OCI-LY1 (cell line): ENCODE measurements around the gene ZBP1.

ENCODE experiments used
- H2AFZ ChIP-seq: fragments of 200-600 bp; sonication (generic), shearing (Covaris generic); 2 replicates; pipeline ENCODE4 v1.6.0; 2014; ENCODE audit warnings: antibody characterized with exemption, mild to moderate bottlenecking, low read length
- H3F3A ChIP-seq: fragments of 200-600 bp; sonication (generic), shearing (Covaris generic); 2 replicates; pipeline ENCODE4 v1.6.0; 2014; ENCODE audit warnings: mild to moderate bottlenecking, antibody characterized with exemption, low read length, moderate library complexity; ENCODE audit not compliant: insufficient read depth
- H3K27ac ChIP-seq: fragments of 200-600 bp; sonication (generic); 2 replicates; pipeline ENCODE4 v1.5.1; 2014; ENCODE audit warnings: low read length, mixed run types, mild to moderate bottlenecking, low read depth; ENCODE audit not compliant: poor library complexity, severe bottlenecking
- H3K27me3 ChIP-seq: fragments of 200-600 bp; sonication (generic); 2 replicates; pipeline ENCODE4 v1.6.0; 2014; ENCODE audit warnings: antibody characterized with exemption, mild to moderate bottlenecking, low read length, moderate library complexity; ENCODE audit not compliant: insufficient read depth
- H3K36me3 ChIP-seq: fragments of 200-600 bp; sonication (generic); 2 replicates; pipeline ENCODE4 v1.6.1; 2014; ENCODE audit warnings: mild to moderate bottlenecking, antibody characterized with exemption, low read length, moderate library complexity, mixed read lengths; ENCODE audit not compliant: insufficient read depth
- H3K4me1 ChIP-seq: fragments of 200-600 bp; sonication (generic); 2 replicates; pipeline ENCODE4 v1.5.1; 2014; ENCODE audit warnings: mild to moderate bottlenecking, low read length, moderate library complexity; ENCODE audit not compliant: insufficient read depth, severe bottlenecking
- H3K4me2 ChIP-seq: fragments of 200-600 bp; sonication (generic), shearing (Covaris generic); 2 replicates; pipeline ENCODE4 v1.6.1; 2014; ENCODE audit warnings: low read length
- H3K4me3 ChIP-seq: fragments of 200-600 bp; sonication (generic); 2 replicates; pipeline ENCODE4 v1.5.1; 2014; ENCODE audit warnings: low read length, low read depth, mild to moderate bottlenecking, mixed read lengths; ENCODE audit not compliant: poor library complexity, severe bottlenecking
- H3K79me2 ChIP-seq: fragments of 200-600 bp; shearing (Covaris generic); 2 replicates; pipeline ENCODE4 v1.6.1; 2016; ENCODE audit warnings: mixed run types, low read length, mixed read lengths; ENCODE audit not compliant: insufficient read depth
- H3K9ac ChIP-seq: fragments of 200-600 bp; sonication (generic), shearing (Covaris generic); 2 replicates; pipeline ENCODE4 v1.6.1; 2014; ENCODE audit warnings: mild to moderate bottlenecking, low read length, mixed read lengths
- H3K9me2 ChIP-seq: fragments of 200-600 bp; sonication (generic), shearing (Covaris generic); 2 replicates; pipeline ENCODE4 v1.6.1; 2014; ENCODE audit warnings: low read depth, mild to moderate bottlenecking, low read length, mixed read lengths
- H3K9me3 ChIP-seq: fragments of 200-600 bp; shearing (Covaris generic); 2 replicates; pipeline ENCODE4 v1.6.1; 2014; ENCODE audit warnings: low read length, mixed read lengths
- H4K20me1 ChIP-seq: fragments of 200-600 bp; sonication (generic), shearing (Covaris generic); 2 replicates; pipeline ENCODE4 v1.6.0; 2016; ENCODE audit warnings: mild to moderate bottlenecking, low read length; ENCODE audit not compliant: insufficient read depth
- EZH2 ChIP-seq: fragments of 200-600 bp; sonication (generic), shearing (Covaris generic); IDR thresholded peaks from 2 replicates; pipeline ENCODE4 v1.8.0; 2017; ENCODE audit warnings: borderline replicate concordance, mixed run types, mild to moderate bottlenecking, antibody characterized with exemption, low read length, moderate library complexity, mixed read lengths
- TF ChIP-seq, protein P1 (sequence below): fragments of 200-600 bp; sonication (generic), shearing (Covaris generic); IDR thresholded peaks from 2 replicates; pipeline ENCODE4 v1.5.1; 2017; ENCODE audit warnings: mild to moderate bottlenecking, antibody characterized with exemption, low read length, moderate library complexity, mixed read lengths

ZBP1 gene

DNA sequence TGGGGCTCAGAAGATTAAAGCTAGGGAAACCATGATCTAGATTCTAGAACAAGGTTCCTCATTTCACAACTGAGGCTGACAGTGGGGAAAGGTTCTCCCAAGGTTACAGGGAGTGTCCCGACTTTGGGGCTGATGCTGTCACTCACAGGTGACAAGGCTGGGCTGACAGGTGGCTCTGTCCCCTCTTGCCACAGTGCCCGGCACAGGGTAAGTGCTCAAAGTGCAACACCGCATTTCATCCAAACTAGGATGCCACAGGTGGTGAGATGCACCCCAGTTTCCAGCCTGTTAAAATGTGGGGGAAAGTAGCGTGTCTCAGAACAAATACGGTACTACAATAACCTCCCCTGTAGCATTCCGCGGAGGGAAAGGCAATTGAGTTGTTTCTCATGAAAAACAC is 7.8 kb downstream of the ZBP1 start:
- Histone ChIP-seq H3F3A (no peaks in the 10 kb centered on the region), H3K27me3 (peaks cover 21% of the 10 kb centered on the region), H3K79me2 (no peaks in the 10 kb centered on the region), H2AFZ (no peak overlapping the region), H3K9me3 (no peaks in the 10 kb centered on the region), H3K4me1 (no peaks in the 10 kb centered on the region), H3K27ac (no peak overlapping the region), H4K20me1 (no peaks in the 10 kb centered on the region), H3K4me3 (no peak overlapping the region), H3K36me3 (no peaks in the 10 kb centered on the region), H3K9ac (no peak overlapping the region), H3K4me2 (no peak overlapping the region), H3K9me2 (no peaks in the 10 kb centered on the region)
- TF ChIP-seq, protein P1, sequence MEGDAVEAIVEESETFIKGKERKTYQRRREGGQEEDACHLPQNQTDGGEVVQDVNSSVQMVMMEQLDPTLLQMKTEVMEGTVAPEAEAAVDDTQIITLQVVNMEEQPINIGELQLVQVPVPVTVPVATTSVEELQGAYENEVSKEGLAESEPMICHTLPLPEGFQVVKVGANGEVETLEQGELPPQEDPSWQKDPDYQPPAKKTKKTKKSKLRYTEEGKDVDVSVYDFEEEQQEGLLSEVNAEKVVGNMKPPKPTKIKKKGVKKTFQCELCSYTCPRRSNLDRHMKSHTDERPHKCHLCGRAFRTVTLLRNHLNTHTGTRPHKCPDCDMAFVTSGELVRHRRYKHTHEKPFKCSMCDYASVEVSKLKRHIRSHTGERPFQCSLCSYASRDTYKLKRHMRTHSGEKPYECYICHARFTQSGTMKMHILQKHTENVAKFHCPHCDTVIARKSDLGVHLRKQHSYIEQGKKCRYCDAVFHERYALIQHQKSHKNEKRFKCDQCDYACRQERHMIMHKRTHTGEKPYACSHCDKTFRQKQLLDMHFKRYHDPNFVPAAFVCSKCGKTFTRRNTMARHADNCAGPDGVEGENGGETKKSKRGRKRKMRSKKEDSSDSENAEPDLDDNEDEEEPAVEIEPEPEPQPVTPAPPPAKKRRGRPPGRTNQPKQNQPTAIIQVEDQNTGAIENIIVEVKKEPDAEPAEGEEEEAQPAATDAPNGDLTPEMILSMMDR: no peak
- TF ChIP-seq EZH2: no peak

DNA sequence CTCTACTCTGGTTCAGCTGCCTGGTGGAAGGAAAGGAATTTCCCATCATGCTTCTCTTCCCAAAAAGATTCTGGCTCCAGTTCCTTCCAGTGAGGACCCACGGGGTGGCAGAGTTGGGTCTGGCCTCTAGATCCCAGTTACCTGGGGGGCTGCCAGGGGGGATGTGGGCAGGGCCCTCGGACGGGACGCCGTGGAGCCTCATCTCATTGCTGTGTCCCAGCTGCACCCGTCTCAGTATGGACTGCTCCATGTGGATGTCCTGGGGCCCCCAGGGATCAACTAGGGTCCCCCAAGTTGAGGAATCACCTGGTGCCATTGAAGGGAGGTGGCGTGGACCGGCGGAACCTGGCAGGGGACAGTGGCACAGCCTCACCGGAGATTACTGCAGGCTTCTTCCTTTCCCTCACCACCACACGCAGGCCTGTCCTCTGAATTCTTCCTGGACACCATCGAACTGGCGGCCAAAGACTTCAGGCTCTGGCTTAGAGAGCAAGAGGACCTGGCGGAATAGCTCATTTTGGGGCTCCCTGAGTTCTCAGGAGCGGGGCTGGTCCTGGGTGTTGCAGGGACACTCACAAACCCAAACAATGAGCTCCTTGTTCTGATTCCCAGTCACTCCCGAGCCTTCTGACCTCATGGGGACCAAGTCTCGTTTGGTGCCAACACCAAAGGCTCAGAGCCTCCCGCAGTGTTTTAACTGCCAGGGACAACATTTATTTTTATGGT is 8.5 kb downstream of the ZBP1 start:
- no peaks in the 10 kb centered on the region for H3K9me3 ChIP-seq
- H2AFZ ChIP-seq: no peak overlapping the region
- no peak overlapping the region for H3K9ac ChIP-seq
- no peaks in the 10 kb centered on the region for H3K9me2 ChIP-seq
- peaks cover 14% of the 10 kb centered on the region for H3K27me3 ChIP-seq
- no peak overlapping the region for H3K27ac ChIP-seq
- H3F3A ChIP-seq: no peaks in the 10 kb centered on the region
- H4K20me1 ChIP-seq: no peaks in the 10 kb centered on the region
- TF ChIP-seq, protein P1: no peak
- TF ChIP-seq EZH2: no peak
- no peaks in the 10 kb centered on the region for H3K36me3 ChIP-seq
- H3K4me2 ChIP-seq: no peak overlapping the region
- no peak overlapping the region for H3K4me3 ChIP-seq
- H3K4me1 ChIP-seq: no peaks in the 10 kb centered on the region
- H3K79me2 ChIP-seq: no peaks in the 10 kb centered on the region

DNA sequence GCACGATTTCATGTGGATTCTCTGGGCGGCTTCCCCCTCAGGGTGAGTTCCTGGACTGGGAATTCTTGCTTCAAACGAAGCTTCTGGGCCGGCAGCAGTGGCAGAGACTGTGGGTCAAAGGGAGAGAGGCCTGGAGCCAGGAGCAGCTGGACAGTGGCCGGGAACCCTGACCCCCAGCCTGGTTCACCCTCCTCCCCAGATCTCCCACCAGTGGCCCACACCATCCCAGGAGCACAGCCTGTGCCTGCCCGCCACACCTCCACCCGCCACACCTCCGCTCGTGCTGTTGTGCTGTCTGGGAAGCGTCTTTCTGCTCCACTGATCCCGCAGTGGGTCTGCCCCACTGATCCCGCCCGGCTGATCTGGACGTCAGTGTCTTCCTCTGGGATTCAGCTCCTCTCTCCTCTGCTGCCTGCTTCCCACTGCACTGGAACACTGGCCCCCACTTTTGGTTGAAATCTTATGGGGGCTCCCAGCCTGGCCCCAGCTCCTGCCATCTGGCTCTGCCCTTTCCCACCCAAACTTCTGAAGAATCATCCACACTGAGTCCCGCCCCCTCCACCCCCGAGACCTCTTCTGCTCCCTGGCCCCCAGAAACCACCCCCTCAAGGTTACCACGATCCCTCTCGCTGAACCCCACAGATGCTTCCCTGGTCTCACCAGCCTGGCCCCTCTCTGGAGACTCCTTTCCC is 9.8 kb downstream of the ZBP1 start:
- H3K4me1 ChIP-seq: no peaks in the 10 kb centered on the region
- no peaks in the 10 kb centered on the region for H4K20me1 ChIP-seq
- no peak overlapping the region for H3K9ac ChIP-seq
- H3K27ac ChIP-seq: no peak overlapping the region
- no peaks in the 10 kb centered on the region for H3F3A ChIP-seq
- no peaks in the 10 kb centered on the region for H3K9me3 ChIP-seq
- no peak overlapping the region for H3K4me2 ChIP-seq
- H3K4me3 ChIP-seq: no peak overlapping the region
- H3K36me3 ChIP-seq: no peaks in the 10 kb centered on the region
- H3K79me2 ChIP-seq: no peaks in the 10 kb centered on the region
- H2AFZ ChIP-seq: no peak overlapping the region
- TF ChIP-seq, protein P1: no peak
- no peak for TF ChIP-seq EZH2
- H3K9me2 ChIP-seq: no peaks in the 10 kb centered on the region
- H3K27me3 ChIP-seq: peaks cover 15% of the 10 kb centered on the region
